ENCODE measurements around the gene RIPOR3.
A peak's percentile ranks its signal among the peaks of the same experiment; 100 is the strongest.
"Not testable (repeated sequence)": the region's sequence is repeated elsewhere in the genome, so short reads cannot be mapped to it uniquely, and the experiment has no call there.

Gene RIPOR3

GRCh38 chr20:50628853-50629669 is 62.3 kb downstream of the RIPOR3 start:
- no peak for DNase-seq

DNA sequence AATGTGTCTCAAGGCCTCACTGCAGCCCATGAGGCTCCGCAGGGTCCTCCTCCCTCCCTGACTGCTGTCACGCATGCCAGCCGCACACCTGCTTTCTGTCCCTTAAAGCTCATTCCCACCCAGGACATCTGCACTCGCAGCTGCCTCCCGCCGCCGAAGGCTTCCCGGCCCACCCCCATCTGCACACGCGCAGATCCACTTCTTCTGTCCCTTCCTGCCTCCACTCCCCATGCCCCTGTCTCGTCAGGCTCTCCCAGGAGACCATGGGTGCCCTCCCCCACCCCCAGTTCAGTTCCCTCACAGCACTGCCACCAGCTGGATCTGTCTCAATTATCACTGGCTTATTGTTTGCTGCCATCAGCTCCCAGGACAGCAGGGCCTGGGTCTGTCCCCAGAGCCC is 63.0 kb downstream of the RIPOR3 start:
- DNase-seq, result peak; percentile 84

- DNase-seq, result no peak
Observed at GRCh38 chr20:50627747-50628146, 63.6 kb downstream of the RIPOR3 start.

- peak; percentile 43 for DNase-seq
Observed at GRCh38 chr20:50625986-50626677, 65.2 kb downstream of the RIPOR3 start.

DNA sequence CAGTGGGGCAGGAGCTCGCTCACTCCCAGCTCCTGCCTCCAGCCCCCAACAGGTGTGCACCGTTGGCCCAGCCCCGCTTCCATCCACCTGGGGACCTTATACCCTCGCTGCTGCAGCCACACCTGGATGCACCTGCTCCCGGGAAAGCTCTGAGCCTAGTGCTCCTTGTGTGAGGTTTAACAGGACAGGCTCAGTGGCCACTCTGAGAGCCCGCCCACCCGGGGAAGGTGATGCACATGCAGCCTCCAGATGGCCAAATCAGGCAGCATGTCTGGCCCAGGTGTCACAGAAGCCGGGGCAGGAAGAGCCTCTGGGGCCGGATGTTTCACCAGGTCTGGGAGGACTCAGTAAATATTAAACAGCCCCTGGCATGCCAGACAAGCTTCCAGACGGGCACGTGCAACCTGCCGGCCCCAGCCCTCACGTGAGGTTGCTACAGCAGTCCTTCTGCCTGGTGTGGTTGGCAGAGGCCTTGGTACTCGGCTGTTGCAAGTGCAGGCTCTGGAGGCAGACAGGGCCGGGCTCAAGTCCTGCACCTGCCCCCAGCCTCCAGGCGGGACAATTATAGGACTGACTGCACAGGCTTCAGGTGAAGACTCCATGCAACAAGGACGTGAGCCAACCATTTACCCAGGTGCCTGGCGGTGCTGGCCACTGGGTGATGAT is 66.9 kb downstream of the RIPOR3 start:
- no peak for DNase-seq

DNA sequence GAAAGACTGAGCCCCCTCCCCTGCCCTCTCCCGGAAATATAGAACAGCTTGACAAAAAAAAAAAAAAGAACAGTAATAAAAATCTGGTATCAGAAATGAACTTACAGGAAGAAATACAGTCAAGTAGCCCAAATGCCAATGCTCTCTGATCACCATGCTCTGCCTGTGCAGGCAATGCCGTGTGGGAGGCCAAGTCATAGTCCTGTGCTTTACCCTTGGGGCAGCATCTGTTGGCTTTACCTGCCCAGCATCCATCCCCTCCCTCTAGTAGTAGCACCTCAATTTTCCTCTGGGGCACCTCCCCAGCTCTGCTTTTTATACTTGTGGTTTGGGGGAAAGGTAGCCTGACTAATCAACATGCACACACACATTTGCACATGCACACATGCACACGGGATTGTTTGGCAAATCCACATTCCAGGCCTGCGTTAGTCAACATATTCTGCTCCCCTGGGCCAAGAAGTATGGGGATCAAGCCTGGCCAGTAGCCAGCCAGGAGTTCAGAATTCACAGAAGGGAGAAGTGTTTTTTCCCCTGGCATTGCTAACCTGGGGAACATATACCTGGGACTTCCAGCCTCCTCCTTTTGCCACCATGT is 70.2 kb downstream of the RIPOR3 start:
- no peak for DNase-seq

GRCh38 chr20:50620459-50620858 is 70.9 kb downstream of the RIPOR3 start:
- DNase-seq, result not testable (repeated sequence)

GRCh38 chr20:50618537-50618936 is 72.8 kb downstream of the RIPOR3 start:
- no peak for DNase-seq

- no peak for DNase-seq
Observed at GRCh38 chr20:50617022-50617421, 74.3 kb downstream of the RIPOR3 start.

DNA sequence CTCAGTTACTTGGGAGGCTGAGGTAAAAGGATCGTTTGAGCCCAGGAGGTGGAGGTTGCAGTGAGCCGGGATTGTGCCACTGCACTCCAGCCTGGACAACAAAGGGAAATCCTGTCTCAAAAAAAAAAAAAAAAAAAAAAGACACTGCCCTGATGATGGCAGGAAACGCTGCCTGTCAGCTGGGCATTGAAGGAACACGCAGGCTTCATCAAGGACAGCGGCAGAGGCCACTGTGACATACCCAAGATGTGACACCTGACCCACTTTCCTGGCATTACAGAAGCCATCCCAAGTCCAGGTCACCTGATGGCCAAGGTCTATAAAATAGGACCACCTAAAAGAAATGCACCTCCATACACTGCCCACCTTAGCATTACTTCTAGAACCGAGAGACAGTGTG is 75.9 kb downstream of the RIPOR3 start:
- no peak for DNase-seq

DNA sequence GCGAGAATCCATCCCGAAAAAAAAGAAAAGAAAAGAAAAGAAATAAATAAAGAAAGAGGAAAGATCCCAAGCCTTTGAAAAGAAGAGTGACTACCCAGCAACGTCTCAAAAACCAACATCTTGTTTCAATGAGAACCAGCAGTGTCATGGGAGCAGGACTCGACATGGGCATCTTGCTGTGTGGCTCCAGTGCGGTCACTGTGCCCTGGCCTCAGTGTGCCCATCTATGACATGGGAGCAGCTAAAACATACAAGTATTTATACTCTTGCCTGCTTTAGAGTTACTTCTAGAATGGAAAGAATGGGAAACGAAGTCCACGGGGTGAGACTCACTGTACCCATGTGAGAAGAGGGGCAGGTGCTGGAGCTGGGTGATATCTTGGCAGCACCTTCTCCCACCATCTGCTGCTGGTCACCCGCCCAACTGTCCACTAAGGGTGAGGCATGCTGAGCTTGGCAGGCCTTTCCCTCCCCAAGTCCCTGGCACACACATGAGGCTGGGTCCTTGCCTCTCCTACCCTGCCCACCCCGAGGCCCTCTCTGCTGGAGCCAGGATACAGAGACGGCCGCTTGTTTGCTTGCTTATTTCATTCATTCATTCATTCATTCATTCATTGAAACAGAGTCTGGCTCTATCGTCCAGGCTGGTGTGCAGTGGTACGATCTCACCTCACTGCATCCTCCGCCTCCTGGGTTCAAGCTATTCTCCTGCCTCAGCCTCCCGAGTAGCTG is 77.7 kb downstream of the RIPOR3 start:
- no peak for DNase-seq

- no peak for DNase-seq
Observed at GRCh38 chr20:50611128-50611810, 80.1 kb downstream of the RIPOR3 start.

GRCh38 chr20:50610212-50610718 is 81.1 kb downstream of the RIPOR3 start:
- no peak for DNase-seq

- DNase-seq, result no peak
Observed at GRCh38 chr20:50609438-50609989, 81.8 kb downstream of the RIPOR3 start.

- DNase-seq, result no peak
Observed at GRCh38 chr20:50608750-50609104, 82.6 kb downstream of the RIPOR3 start.

DNA sequence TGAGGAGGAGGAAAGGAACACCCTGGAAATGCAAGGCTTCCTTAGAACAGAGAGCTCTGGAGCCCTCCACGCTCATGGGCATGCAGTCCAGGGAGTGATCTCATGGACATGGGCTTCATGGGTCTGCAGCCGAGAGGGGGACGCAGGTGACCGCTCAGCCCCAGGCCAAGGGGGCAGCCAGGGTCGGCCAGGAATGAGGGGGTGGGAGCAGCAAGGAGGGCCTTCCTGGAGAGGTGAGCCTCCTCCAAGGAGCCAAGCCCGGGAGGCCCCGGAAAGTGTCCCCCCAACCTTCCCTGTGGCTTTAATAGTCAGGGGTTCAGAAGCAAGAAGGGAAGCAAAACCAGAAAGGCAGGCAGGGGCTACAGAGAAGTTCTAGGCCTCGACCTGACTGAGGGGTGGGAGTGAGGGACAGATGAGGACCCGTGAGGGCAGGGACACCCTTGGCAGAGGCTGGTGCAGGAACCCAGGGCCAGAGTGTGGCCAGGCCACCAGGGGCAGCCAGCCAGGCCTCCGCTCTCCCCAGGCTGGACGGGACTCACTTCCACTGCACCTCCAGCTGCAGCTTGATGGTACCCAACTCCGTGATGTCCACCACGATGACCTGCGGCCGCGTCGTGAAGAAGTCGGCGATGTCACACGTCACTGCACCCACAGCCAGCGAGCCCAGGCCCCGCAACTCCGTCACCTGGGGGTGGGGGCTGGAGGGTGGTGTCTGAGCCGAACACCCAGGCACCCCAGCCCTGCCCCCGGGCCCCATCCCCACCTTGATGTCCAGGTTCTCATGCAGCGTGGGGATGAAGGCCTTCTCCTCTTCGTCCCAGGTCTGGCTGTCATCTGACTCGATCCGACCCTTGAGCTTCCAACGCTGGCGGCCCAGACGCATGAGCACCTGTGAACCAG is 83.2 kb downstream of the RIPOR3 start:
- DNase-seq, result no peak

- no peak for DNase-seq
Observed at GRCh38 chr20:50607436-50607835, 83.9 kb downstream of the RIPOR3 start.

- no peak for DNase-seq
Observed at GRCh38 chr20:50605136-50605535, 86.2 kb downstream of the RIPOR3 start.

GRCh38 chr20:50604451-50604850 is 86.9 kb downstream of the RIPOR3 start:
- DNase-seq, result no peak

DNA sequence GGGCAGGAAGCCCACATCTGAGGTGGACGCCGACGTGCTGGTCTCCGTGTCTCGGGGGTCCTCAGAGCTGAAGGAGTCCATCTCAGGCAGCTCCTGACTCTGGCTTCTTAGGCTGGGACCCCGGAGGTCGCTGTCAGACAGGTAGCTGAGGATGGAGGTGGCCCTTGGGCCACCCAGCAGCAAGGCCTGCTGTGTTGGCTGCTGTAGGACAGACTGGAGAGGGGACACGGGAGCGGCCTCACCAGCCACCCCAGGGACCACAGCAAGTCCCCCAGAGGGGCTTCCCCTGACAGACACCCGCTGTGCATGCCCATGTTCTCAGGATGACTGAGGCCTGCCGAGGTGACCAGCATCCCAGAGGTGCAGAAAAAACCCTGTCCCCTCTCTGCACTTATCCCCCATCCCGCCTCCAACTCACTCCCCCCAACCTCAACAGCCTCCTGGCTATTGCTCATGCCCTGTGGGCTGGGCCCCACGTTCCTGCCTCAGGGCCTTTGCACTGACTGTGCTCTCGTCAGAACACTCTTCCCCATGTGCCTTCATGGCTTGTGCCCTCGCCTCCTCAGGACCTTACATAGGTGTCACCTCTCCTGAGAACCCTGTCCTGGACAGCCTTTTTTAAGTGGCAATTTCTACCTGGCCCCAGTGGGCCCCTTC is 88.8 kb downstream of the RIPOR3 start:
- no peak for DNase-seq

Measured in NCI-H524 treated with DMSO at 0.1 percent for 48 hours (cell line).